Measurements from ENCODE around the gene MCRIP2.

DNA sequence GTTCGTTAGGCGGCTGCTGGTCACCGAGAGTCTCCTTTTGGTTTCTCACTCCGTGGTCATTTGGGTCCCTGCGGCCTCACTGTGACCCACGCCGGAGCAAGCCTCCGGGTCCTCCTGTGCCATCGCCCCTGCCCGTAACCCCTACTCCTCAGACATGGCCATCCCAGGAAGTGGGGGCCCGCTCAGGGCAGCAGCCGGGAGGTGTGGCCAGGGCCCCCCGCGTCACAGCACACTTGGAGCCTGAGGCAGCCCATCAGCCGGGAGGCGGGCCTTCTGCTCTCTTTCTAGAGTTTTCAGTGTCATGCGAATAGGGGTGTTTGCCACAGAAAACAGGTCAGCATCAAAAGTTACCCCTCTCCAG is 18.7 kb upstream of the MCRIP2 start:
- TF ChIP-seq, protein P1, sequence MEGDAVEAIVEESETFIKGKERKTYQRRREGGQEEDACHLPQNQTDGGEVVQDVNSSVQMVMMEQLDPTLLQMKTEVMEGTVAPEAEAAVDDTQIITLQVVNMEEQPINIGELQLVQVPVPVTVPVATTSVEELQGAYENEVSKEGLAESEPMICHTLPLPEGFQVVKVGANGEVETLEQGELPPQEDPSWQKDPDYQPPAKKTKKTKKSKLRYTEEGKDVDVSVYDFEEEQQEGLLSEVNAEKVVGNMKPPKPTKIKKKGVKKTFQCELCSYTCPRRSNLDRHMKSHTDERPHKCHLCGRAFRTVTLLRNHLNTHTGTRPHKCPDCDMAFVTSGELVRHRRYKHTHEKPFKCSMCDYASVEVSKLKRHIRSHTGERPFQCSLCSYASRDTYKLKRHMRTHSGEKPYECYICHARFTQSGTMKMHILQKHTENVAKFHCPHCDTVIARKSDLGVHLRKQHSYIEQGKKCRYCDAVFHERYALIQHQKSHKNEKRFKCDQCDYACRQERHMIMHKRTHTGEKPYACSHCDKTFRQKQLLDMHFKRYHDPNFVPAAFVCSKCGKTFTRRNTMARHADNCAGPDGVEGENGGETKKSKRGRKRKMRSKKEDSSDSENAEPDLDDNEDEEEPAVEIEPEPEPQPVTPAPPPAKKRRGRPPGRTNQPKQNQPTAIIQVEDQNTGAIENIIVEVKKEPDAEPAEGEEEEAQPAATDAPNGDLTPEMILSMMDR (IDR thresholded peaks at IDR 0.05): no peak
- TF ChIP-seq POLR2A (IDR thresholded peaks at IDR 0.05) (no peak), EP300 (IDR thresholded peaks at IDR 0.05) (no peak)

Measured in tibial nerve (tissue), 4 donors.